ENCODE measurements around the gene RNF20. TPM values are rescaled to one million over a fixed set of nuclear protein-coding genes. Genes with fewer than 3 reads are reported as not detected.
A peak's percentile ranks its signal among the peaks of the same experiment; 100 is the strongest.
"Not testable (repeated sequence)": the region's sequence is repeated elsewhere in the genome, so short reads cannot be mapped to it uniquely, and the experiment has no call there.

RNF20 gene
- total RNA-seq, 4 donors from 2014 or later: 26.6 to 34.4 (median 29.7) TPM

GRCh38 chr9:101536938-101537337, 3.3 kb downstream of the RNF20 start:
- Histone ChIP-seq H3K27ac (no peak overlapping the region), H3K36me3 (peaks cover 0 to 47% of the 10 kb centered on the region in 2 donors), H3K27me3 (no peaks in the 10 kb centered on the region), H3K9me3 (no peaks in the 10 kb centered on the region), H3K4me1 (peaks cover 27 to 28% of the 10 kb centered on the region in 2 donors), H3K4me3 (no peak overlapping the region)
- DNase-seq (no peak), ATAC-seq (no peak)
- intact Hi-C loops (cut with DNase I; ENCODE audit: low total_unique reads): loop anchor here (10.0 kb wide), 1 partner anchor 1712 kb away; the partner anchor contains the start of gene NR4A3
- TF ChIP-seq CTCF (IDR thresholded peaks at IDR 0.05 in 4 of 5, conservative IDR thresholded peaks at IDR 0.05 in 1 of 5) (no peak), POLR2A (IDR thresholded peaks at IDR 0.05) (no peak)
- in situ Hi-C loops (cut with MboI; ENCODE audit: low sequenced_read_pairs in 4 of 4): no loop called here

GRCh38 chr9:101540069-101540468, 6.4 kb downstream of the RNF20 start:
- Histone ChIP-seq H3K4me3 (no peak overlapping the region), H3K4me1 (peaks cover 14 to 15% of the 10 kb centered on the region in 2 donors), H3K27me3 (no peaks in the 10 kb centered on the region), H3K36me3 (peaks cover 0 to 68% of the 10 kb centered on the region in 2 donors), H3K9me3 (no peaks in the 10 kb centered on the region), H3K27ac (no peak overlapping the region)
- in situ Hi-C loops (cut with MboI; ENCODE audit: low sequenced_read_pairs in 4 of 4): no loop called here
- DNase-seq: no peak
- TF ChIP-seq CTCF (IDR thresholded peaks at IDR 0.05 in 4 of 5, conservative IDR thresholded peaks at IDR 0.05 in 1 of 5) (no peak), POLR2A (IDR thresholded peaks at IDR 0.05) (no peak)
- no peak for ATAC-seq
- intact Hi-C loops (cut with DNase I; ENCODE audit: low total_unique reads): no loop called here

- H3K36me3 ChIP-seq: peaks cover 0 to 69% of the 10 kb centered on the region in 2 donors
- TF ChIP-seq POLR2A (IDR thresholded peaks at IDR 0.05): no peak
- no peak for TF ChIP-seq CTCF (IDR thresholded peaks at IDR 0.05 in 4 of 5, conservative IDR thresholded peaks at IDR 0.05 in 1 of 5)
- in situ Hi-C loops (cut with MboI; ENCODE audit: low sequenced_read_pairs in 4 of 4): no loop called here
These were observed 9.6 kb downstream of the RNF20 start for GRCh38 chr9:101543098-101543735.

GRCh38 chr9:101549472-101550098, 15.9 kb downstream of the RNF20 start:
- H3K36me3 ChIP-seq: peaks cover 0 to 89% of the 10 kb centered on the region in 2 donors
- DNase-seq; H3K27ac ChIP-seq; ATAC-seq; in situ Hi-C loops (cut with MboI; ENCODE audit: low sequenced_read_pairs in 4 of 4); H3K9me3 ChIP-seq; H3K4me1 ChIP-seq; intact Hi-C loops (cut with DNase I; ENCODE audit: low total_unique reads); H3K4me3 ChIP-seq; H3K27me3 ChIP-seq: not testable (repeated sequence)
- peak in 1 of 5 experiments; percentile 10 for TF ChIP-seq CTCF (IDR thresholded peaks at IDR 0.05 in 4 of 5, conservative IDR thresholded peaks at IDR 0.05 in 1 of 5)

More at GRCh38 chr9:101543098-101543735, 9.6 kb downstream of the RNF20 start:
- no peak for DNase-seq
- Histone ChIP-seq H3K4me3 (no peak overlapping the region), H3K27ac (no peak overlapping the region), H3K9me3 (no peaks in the 10 kb centered on the region), H3K4me1 (no peaks in the 10 kb centered on the region), H3K27me3 (no peaks in the 10 kb centered on the region)
- no peak for ATAC-seq
- intact Hi-C loops (cut with DNase I; ENCODE audit: low total_unique reads): no loop called here

All from gastrocnemius medialis (tissue), 4 donors.